Ishikawa (cell line): Measurements from ENCODE around the gene GADL1.

Experiments
- EP300 ChIP-seq: IDR thresholded peaks from 2 replicates; pipeline ENCODE4 v1.6.1; 2012; ENCODE audit warnings: borderline replicate concordance
- RAD21 ChIP-seq: IDR thresholded peaks from 2 replicates; pipeline ENCODE4 v1.6.1; 2012; ENCODE audit warnings: low read depth
- TAF1 ChIP-seq: IDR thresholded peaks from 2 replicates; pipeline ENCODE4 v1.6.1; 2012; ENCODE audit warnings: low read depth, mild to moderate bottlenecking

DNA sequence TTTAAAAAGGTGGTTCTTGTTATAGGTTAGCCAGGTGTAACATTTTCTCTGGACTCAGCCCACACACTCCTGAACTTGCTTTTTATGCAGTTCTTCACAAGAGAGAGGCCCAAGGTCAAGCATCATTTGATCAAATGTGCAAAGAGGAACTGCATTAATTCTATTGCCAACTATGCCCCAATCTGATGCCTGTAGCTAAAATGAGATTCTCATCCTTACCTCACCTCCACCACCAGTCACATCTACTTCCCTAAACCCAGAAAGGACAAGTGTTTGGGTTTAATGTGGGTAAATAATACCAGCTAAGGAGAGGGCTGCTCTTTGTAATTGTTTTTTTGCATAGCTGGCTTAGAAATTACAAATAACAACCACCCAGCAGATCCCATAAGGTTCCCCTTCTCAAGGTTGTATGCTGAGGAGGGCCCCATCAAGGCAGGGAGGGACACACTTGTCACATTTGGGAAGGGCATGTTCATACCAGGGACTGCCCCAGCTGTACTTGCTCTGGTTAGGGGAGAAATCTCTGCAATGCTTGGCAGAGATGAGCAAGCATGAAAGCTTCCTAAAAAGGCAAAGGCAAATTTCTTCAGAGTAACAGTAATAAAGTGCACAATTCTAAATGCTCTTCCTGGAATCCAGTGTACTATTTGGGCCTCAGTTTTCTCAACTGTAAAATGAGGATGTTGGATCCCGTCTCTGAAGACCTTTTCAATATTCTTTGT is 211.9 kb downstream of the GADL1 start:
- TF ChIP-seq EP300 (no peak), RAD21 (no peak), TAF1 (no peak)
